Transverse colon (tissue), 4 donors: ENCODE measurements around the gene C14orf180. TPM values are rescaled to one million over a fixed set of nuclear protein-coding genes. Genes with fewer than 3 reads are reported as not detected.

ENCODE experiments used
- DNase-seq: peaks from one replicate; pipeline ENCODE4 v3.0.0-alpha.2; 2019
- H3K27ac ChIP-seq, 4 donors: fragments of 200-600 bp; sonication (generic); 2 replicates each; pipeline ENCODE4 v1.5.1; 2016 to 2018; ENCODE audit warnings: inconsistent platforms in 4 of 4
- H3K27me3 ChIP-seq: fragments of 200-600 bp; sonication (generic); 2 replicates; pipeline ENCODE4 v1.5.1; 2017; ENCODE audit warnings: inconsistent platforms
- H3K36me3 ChIP-seq, 4 donors: fragments of 200-600 bp; sonication (generic); 2 replicates each; pipeline ENCODE4 v1.5.1; 2017 to 2019; ENCODE audit warnings: inconsistent platforms in 4 of 4
- H3K4me1 ChIP-seq, 4 donors: fragments of 200-600 bp; sonication (generic); 2 replicates each; pipeline ENCODE4 v1.5.1; 2017 to 2020; ENCODE audit warnings: inconsistent platforms in 4 of 4
- H3K4me3 ChIP-seq, 4 donors: fragments of 200-600 bp; sonication (generic); 1 replicate in 1 of 4; 2 replicates in 3 of 4; pipeline versions ENCODE4 v1.5.1 to v1.6.1; 2017 to 2019; ENCODE audit warnings: inconsistent platforms in 4 of 4
- H3K9me3 ChIP-seq, 2 donors: fragments of 200-600 bp; sonication (generic); 2 replicates each; pipeline ENCODE4 v1.5.1; 2017 to 2019; ENCODE audit warnings: inconsistent platforms in 2 of 2
- CTCF ChIP-seq, 5 experiments: fragments of 200-600 bp in 3 of 5; fragments of 450-650 bp in 2 of 5; sonication (generic) in 3 of 5; IDR thresholded peaks; 1 replicate in 2 of 5; 2 replicates in 3 of 5; pipeline ENCODE4 v1.5.1; 2016 to 2017; ENCODE audit warnings: antibody characterized with exemption in 5 of 5, inconsistent platforms in 3 of 5, mild to moderate bottlenecking in 2 of 5, moderate library complexity in 1 of 5
- EP300 ChIP-seq: sonication (generic); formaldehyde crosslinking; IDR thresholded peaks from one replicate; pipeline ENCODE4 v1.6.1; 2017; ENCODE audit warnings: antibody characterized with exemption, low read depth
- POLR2A ChIP-seq: fragments of 450-650 bp; IDR thresholded peaks from one replicate; pipeline ENCODE4 v1.6.1; 2016; ENCODE audit warnings: antibody characterized with exemption, mild to moderate bottlenecking, moderate library complexity
- POLR2AphosphoS5 ChIP-seq, 3 donors: sonication (generic); formaldehyde crosslinking; IDR thresholded peaks; one replicate each; pipeline ENCODE4 v1.6.1; 2016; ENCODE audit warnings: antibody characterized with exemption in 3 of 3
- WGBS, 2 donors: methylation state at CpG; one replicate each; pipeline ENCODE4 v1.1.5; 2018; ENCODE audit warnings: low coverage in 1 of 2; 5-methylcytosine and 5-hydroxymethylcytosine counted together
- in situ Hi-C, 4 donors: fragments of 200-750 bp; cut with MboI; loops; one replicate each; pipeline versions ENCODE4 v1.15.0 to v1.15.1; 2017; ENCODE audit warnings: low sequenced_read_pairs in 3 of 4, low pct_ligation_motif_present in 1 of 4, low pct_unique_long_range_greater_than_20kb in 1 of 4
- intact Hi-C: fragments of 100-400 bp; cut with DNase I; formaldehyde crosslinking; loops from one replicate; pipeline ENCODE4 v1.15.1; 2023; ENCODE audit warnings: low total_unique reads
- total RNA-seq, 4 donors: library from RNA; depleted of rRNA; stranded (reverse); fragments of >200 nt; gene quantifications; one replicate each; pipeline ENCODE4 v1.1.0, GENCODE V29; 2016

C14orf180 gene
- total RNA-seq, 4 donors from 2014 or later: 0.32 to 2.3 (median 1.1) TPM; not detected in 1

GRCh38 chr14:104593710-104594136, 14.2 kb downstream of the C14orf180 start:
- 61% methylated on average over 12 of the region's 12 CpGs; no CpG with 5 or more reads in 1 of the 2 donors for WGBS, 2 donors
- in situ Hi-C loops: no loop called here
- H3K9me3 ChIP-seq: no peaks in the 10 kb centered on the region
- no peaks in the 10 kb centered on the region for H3K4me1 ChIP-seq
- intact Hi-C loops: no loop called here
- DNase-seq: no peak
- no peak overlapping the region for H3K27ac ChIP-seq
- H3K36me3 ChIP-seq: no peaks in the 10 kb centered on the region
- no peak for TF ChIP-seq POLR2A
- TF ChIP-seq POLR2AphosphoS5 (IDR thresholded peaks at IDR 0.05): no peak
- no peak overlapping the region for H3K4me3 ChIP-seq
- H3K27me3 ChIP-seq: no peaks in the 10 kb centered on the region

DNA sequence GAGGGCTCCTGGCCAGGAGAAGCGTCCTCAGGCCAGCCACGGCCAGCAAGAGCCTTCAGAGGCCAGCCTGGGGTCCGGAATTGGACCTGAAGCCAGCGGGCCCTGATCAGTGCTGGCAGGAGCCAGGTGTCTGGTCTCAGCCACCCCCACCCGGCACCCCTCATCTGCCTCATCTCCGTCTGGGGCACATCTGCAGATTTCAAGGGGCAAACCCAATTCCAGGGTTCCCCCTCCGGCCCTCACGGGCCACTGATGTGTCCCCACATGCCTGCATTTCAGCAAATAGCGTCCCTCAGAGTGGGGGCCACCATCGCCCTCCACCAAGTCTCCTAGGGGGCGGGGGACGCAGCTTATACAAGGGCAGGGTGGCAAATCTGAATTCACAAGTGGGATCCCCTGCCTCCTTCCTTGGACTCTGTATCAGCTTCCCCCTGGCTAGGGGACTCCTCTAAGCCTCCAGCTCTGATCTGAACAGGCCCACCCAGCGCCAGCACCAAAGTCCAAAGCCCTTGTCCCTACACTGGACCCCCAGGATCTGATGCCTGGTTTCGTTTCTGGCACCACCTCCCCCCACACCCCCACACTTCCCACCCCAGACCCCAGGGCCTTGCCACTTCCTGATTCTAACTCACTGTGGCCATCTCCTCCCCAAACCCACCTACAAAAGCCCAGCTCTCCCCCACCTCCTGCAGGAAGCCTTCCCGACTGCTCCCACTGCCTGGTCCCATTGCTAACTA, 14.9 kb downstream of the C14orf180 start:
- 77 to 80% methylated on average over 1 to 14 of the region's 15 CpGs for WGBS, 2 donors
- H3K36me3 ChIP-seq: no peaks in the 10 kb centered on the region
- H3K4me1 ChIP-seq: no peaks in the 10 kb centered on the region
- DNase-seq: no peak
- no peak for TF ChIP-seq CTCF (IDR thresholded peaks at IDR 0.05)
- TF ChIP-seq EP300: no peak
- TF ChIP-seq POLR2AphosphoS5 (IDR thresholded peaks at IDR 0.05): no peak
- TF ChIP-seq POLR2A: no peak
- H3K27ac ChIP-seq: no peak overlapping the region
- no peak overlapping the region for H3K4me3 ChIP-seq
- no peaks in the 10 kb centered on the region for H3K27me3 ChIP-seq
- no peaks in the 10 kb centered on the region for H3K9me3 ChIP-seq
- in situ Hi-C loops: no loop called here
- intact Hi-C loops: no loop called here

- intact Hi-C loops (no loop called here), in situ Hi-C loops (no loop called here)
- Histone ChIP-seq H3K36me3 (no peaks in the 10 kb centered on the region), H3K4me1 (no peaks in the 10 kb centered on the region), H3K27ac (no peak overlapping the region), H3K4me3 (no peak overlapping the region), H3K27me3 (peaks cover under 1% of the 10 kb centered on the region), H3K9me3 (no peaks in the 10 kb centered on the region)
- WGBS, 2 donors: 67 to 100% methylated on average over 2 to 14 of the region's 14 CpGs
- DNase-seq: no peak
- TF ChIP-seq EP300 (no peak), CTCF (IDR thresholded peaks at IDR 0.05) (no peak), POLR2AphosphoS5 (IDR thresholded peaks at IDR 0.05) (no peak), POLR2A (no peak)
Measured at GRCh38 chr14:104595116-104595675, 15.6 kb downstream of the C14orf180 start.

- no peaks in the 10 kb centered on the region for H3K9me3 ChIP-seq
- H3K27me3 ChIP-seq: peaks cover 8% of the 10 kb centered on the region
- H3K4me1 ChIP-seq: no peaks in the 10 kb centered on the region
- DNase-seq: no peak
- H3K36me3 ChIP-seq: no peaks in the 10 kb centered on the region
- in situ Hi-C loops (no loop called here), intact Hi-C loops (no loop called here)
- no peak overlapping the region for H3K27ac ChIP-seq
- 78% methylated on average over 6 of the region's 6 CpGs; no CpG with 5 or more reads in 1 of the 2 donors for WGBS, 2 donors
- H3K4me3 ChIP-seq: no peak overlapping the region
- TF ChIP-seq POLR2AphosphoS5 (IDR thresholded peaks at IDR 0.05) (no peak), POLR2A (no peak), CTCF (IDR thresholded peaks at IDR 0.05) (no peak), EP300 (no peak)
Measured at GRCh38 chr14:104595911-104596450, 16.4 kb downstream of the C14orf180 start.
